Keratinocyte (primary cell): ENCODE data around the gene ADAT1. TPM values are rescaled to one million over a fixed set of nuclear protein-coding genes. Genes with fewer than 3 reads are reported as not detected.

Source experiments
- DNase-seq: peaks from one replicate; pipeline ENCODE4 v3.0.0-alpha.2; 2011; ENCODE audit warnings: low read depth, missing footprints, low spot score
- FAIRE-seq: peaks from 2 replicates; lab custom pipeline; 2011; peaks lifted over from hg19 to GRCh38; lab: Jason Lieb, UNC
- H2AFZ ChIP-seq: 2 replicates; pipeline ENCODE4 v1.6.0; 2012; ENCODE audit warnings: low read length, control low read depth, inconsistent platforms; ENCODE audit not compliant: control insufficient read depth
- H3K27ac ChIP-seq: 2 replicates; pipeline ENCODE4 v1.5.1; 2011; ENCODE audit warnings: low read length; ENCODE audit not compliant: control insufficient read depth, insufficient read depth
- H3K27me3 ChIP-seq: 3 replicates; pipeline ENCODE4 v1.6.0; 2011; ENCODE audit warnings: low read length; ENCODE audit not compliant: control insufficient read depth, insufficient read depth; ENCODE audit errors: extremely low read depth
- H3K36me3 ChIP-seq, 2 experiments: 2 replicates in 1 of 2; 3 replicates in 1 of 2; pipeline ENCODE4 v1.5.1; 2011; ENCODE audit warnings: low read length in 2 of 2, mild to moderate bottlenecking in 1 of 2; ENCODE audit not compliant: control insufficient read depth in 2 of 2, insufficient read depth in 2 of 2; ENCODE audit errors: extremely low read depth in 1 of 2
- H3K4me1 ChIP-seq: 3 replicates; pipeline ENCODE4 v1.5.1; 2011; ENCODE audit warnings: low read length; ENCODE audit not compliant: control insufficient read depth, insufficient read depth; ENCODE audit errors: extremely low read depth
- H3K4me2 ChIP-seq: 3 replicates; pipeline ENCODE4 v1.6.0; 2011; ENCODE audit warnings: low read depth, low read length; ENCODE audit not compliant: control insufficient read depth, insufficient read depth; ENCODE audit errors: extremely low read depth
- H3K4me3 ChIP-seq, 3 experiments: fragments of 200-600 bp in 1 of 3; sonication (generic) in 1 of 3; 2 replicates in 2 of 3; 3 replicates in 1 of 3; pipeline ENCODE4 v1.5.1; 2011 to 2016; ENCODE audit warnings: low read length in 3 of 3, mild to moderate bottlenecking in 3 of 3, control low read depth in 2 of 3, inconsistent platforms in 1 of 3, low read depth in 1 of 3, mixed read lengths in 1 of 3, mixed run types in 1 of 3, moderate library complexity in 1 of 3; ENCODE audit not compliant: control insufficient read depth in 2 of 3, insufficient read depth in 2 of 3; ENCODE audit errors: extremely low read depth in 1 of 3
- H3K79me2 ChIP-seq: 2 replicates; pipeline ENCODE4 v1.6.0; 2012; ENCODE audit warnings: low read length; ENCODE audit not compliant: control insufficient read depth, insufficient read depth
- H3K9ac ChIP-seq: 3 replicates; pipeline ENCODE4 v1.6.0; 2011; ENCODE audit warnings: low read length; ENCODE audit not compliant: control insufficient read depth, insufficient read depth; ENCODE audit errors: extremely low read depth
- H3K9me1 ChIP-seq: 3 replicates; pipeline ENCODE4 v1.6.0; 2011; ENCODE audit warnings: low read length; ENCODE audit not compliant: control insufficient read depth, insufficient read depth; ENCODE audit errors: extremely low read depth
- H3K9me3 ChIP-seq: 2 replicates; pipeline ENCODE4 v1.5.1; 2012; ENCODE audit warnings: low read depth, low read length; ENCODE audit not compliant: control insufficient read depth
- H4K20me1 ChIP-seq: 3 replicates; pipeline ENCODE4 v1.6.0; 2011; ENCODE audit warnings: low read length; ENCODE audit not compliant: control insufficient read depth, insufficient read depth; ENCODE audit errors: extremely low read depth
- EZH2 ChIP-seq: IDR thresholded peaks from one replicate; pipeline ENCODE4 v1.6.1; 2012; ENCODE audit warnings: inconsistent platforms, mild to moderate bottlenecking, low read length, moderate library complexity
- dilution Hi-C: fragments of 300-500 bp; cut with MboI; formaldehyde crosslinking; loops from one replicate; pipeline ENCODE4 v1.7.0; 2020; ENCODE audit warnings: low sequenced_read_pairs; ENCODE audit not compliant: extremely low pct_ligation_motif_present
- polyA plus RNA-seq, 5 experiments: library from polyadenylated mRNA; depleted of rRNA in 3 of 5; stranded (reverse) in 3 of 5; stranded (forward) in 1 of 5; unstranded in 1 of 5; fragments of >200 nt; gene quantifications; 1 replicate in 1 of 5; 2 replicates in 3 of 5; 3 replicates in 1 of 5; pipeline versions ENCODE4 v1.2.1 to v1.2.3, GENCODE V29; 2011 to 2012; ENCODE audit warnings: missing spikeins in 2 of 5, low read depth in 1 of 5, low replicate concordance in 1 of 5
- TF ChIP-seq, protein P1 (sequence below), 3 experiments: IDR thresholded peaks in 1 of 3; conservative IDR thresholded peaks in 1 of 3; optimal IDR thresholded peaks in 1 of 3; 2 replicates in 2 of 3; 3 replicates in 1 of 3; pipeline versions ENCODE3 to v1.5.1; 2011; ENCODE audit warnings: low read length in 3 of 3, mild to moderate bottlenecking in 3 of 3, moderate library complexity in 2 of 3, control low read depth in 1 of 3, inconsistent platforms in 1 of 3; ENCODE audit not compliant: insufficient read depth in 2 of 3; ENCODE audit errors: extremely low read depth in 1 of 3

The ADAT1 gene
- polyA plus RNA-seq, 1 donor (not counting 4 experiments of a cell fraction or from before 2014, with no cell fraction given) = 34.4 TPM

DNA sequence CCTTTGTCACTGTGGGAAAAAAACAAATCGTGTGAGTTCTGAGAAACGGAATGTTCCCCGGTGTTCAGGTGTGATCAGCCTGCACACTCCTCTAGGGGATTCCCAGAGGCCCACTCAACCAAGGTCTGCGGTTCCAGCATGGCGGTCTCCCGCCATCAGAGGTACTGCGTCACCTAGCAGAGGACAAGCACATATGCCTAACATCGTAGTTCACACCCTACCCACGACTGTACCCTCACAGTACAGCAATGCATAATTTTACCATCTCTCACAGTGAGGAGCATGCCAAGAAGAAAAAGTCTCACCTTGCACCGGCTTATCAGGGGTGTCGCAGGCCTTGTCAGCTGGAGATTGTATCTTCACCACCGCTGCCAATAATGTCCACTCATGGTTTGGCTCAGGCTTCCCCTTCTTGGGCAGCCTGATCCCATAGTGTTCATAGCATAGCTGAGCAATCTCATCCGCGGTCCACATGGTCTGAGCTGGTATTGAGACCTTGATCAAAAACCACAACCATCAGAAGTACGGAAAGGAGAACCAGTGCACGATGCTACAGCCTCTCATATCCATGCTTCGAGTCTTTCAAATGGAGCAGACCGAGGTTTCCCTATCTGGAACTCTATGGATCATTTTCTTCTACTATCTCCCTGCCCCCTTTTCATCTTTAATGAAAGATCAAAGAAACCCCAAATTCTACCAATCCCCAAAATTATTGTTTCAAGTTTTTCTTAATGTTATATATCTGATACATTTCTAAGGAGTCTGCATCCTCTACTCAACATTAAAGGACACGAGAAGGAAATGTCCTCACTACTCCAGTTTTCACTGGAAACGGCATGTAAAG is 2.5 kb downstream of the ADAT1 start:
- H3K36me3 ChIP-seq = peaks cover 13 to 27% of the 10 kb centered on the region in 2 experiments
- H3K9me1 ChIP-seq = no peaks in the 10 kb centered on the region
- no peak overlapping the region for H3K27ac ChIP-seq
- dilution Hi-C loops = no loop called here
- no peak overlapping the region for H3K9ac ChIP-seq
- H3K79me2 ChIP-seq = peaks cover 12% of the 10 kb centered on the region
- peak overlapping the region; percentile 6 for H3K4me2 ChIP-seq
- H3K27me3 ChIP-seq = no peaks in the 10 kb centered on the region
- peaks cover 7% of the 10 kb centered on the region for H3K4me1 ChIP-seq
- no peak for FAIRE-seq
- no peak overlapping the region for H3K4me3 ChIP-seq
- no peak overlapping the region for H2AFZ ChIP-seq
- no peaks in the 10 kb centered on the region for H4K20me1 ChIP-seq
- no peaks in the 10 kb centered on the region for H3K9me3 ChIP-seq
- DNase-seq = no peak
- TF ChIP-seq, protein P1, sequence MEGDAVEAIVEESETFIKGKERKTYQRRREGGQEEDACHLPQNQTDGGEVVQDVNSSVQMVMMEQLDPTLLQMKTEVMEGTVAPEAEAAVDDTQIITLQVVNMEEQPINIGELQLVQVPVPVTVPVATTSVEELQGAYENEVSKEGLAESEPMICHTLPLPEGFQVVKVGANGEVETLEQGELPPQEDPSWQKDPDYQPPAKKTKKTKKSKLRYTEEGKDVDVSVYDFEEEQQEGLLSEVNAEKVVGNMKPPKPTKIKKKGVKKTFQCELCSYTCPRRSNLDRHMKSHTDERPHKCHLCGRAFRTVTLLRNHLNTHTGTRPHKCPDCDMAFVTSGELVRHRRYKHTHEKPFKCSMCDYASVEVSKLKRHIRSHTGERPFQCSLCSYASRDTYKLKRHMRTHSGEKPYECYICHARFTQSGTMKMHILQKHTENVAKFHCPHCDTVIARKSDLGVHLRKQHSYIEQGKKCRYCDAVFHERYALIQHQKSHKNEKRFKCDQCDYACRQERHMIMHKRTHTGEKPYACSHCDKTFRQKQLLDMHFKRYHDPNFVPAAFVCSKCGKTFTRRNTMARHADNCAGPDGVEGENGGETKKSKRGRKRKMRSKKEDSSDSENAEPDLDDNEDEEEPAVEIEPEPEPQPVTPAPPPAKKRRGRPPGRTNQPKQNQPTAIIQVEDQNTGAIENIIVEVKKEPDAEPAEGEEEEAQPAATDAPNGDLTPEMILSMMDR (optimal IDR thresholded peaks at IDR 0.05 in 1 of 3, IDR thresholded peaks at IDR 0.05 in 1 of 3, conservative IDR thresholded peaks at IDR 0.05 in 1 of 3; ENCODE audit: extremely low read depth in 1 of 3, insufficient read depth in 2 of 3, low read length in 3 of 3) = no peak

DNA sequence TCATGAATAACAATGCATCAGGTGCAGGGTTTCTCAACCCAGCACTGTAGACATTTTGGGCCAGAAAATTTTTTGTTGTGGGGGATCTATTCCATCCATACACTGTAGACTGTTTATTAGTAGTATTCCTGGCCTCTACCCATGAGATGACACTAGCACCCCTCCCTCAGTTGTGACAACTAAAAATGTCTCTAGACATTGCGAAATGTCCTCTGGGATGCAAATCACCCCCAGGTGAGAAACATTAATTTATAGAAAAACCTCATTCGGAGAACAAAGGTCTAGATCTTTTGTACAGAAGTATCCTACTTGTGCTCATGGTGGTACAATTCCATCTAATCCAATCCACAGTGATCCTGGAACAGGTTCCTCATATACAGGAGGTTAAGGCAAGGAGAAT is 4.3 kb downstream of the ADAT1 start:
- FAIRE-seq = no peak
- dilution Hi-C loops = no loop called here
- H3K36me3 ChIP-seq = peaks cover 13 to 34% of the 10 kb centered on the region in 2 experiments

More for the DNA sequence above, 4.3 kb downstream of the ADAT1 start:
- no peak overlapping the region for H3K4me2 ChIP-seq
- no peak overlapping the region for H3K27ac ChIP-seq
- no peak overlapping the region for H3K9ac ChIP-seq
- no peak for DNase-seq
- H4K20me1 ChIP-seq = no peaks in the 10 kb centered on the region
- H3K27me3 ChIP-seq = no peaks in the 10 kb centered on the region
- H2AFZ ChIP-seq = no peak overlapping the region
- H3K9me1 ChIP-seq = no peaks in the 10 kb centered on the region
- H3K4me3 ChIP-seq = no peak overlapping the region
- peaks cover 12% of the 10 kb centered on the region for H3K79me2 ChIP-seq
- no peak for TF ChIP-seq EZH2
- TF ChIP-seq, protein P1 (optimal IDR thresholded peaks at IDR 0.05 in 1 of 3, IDR thresholded peaks at IDR 0.05 in 1 of 3, conservative IDR thresholded peaks at IDR 0.05 in 1 of 3; ENCODE audit: extremely low read depth in 1 of 3, insufficient read depth in 2 of 3, low read length in 3 of 3) = no peak
- peaks cover 16% of the 10 kb centered on the region for H3K4me1 ChIP-seq
- H3K9me3 ChIP-seq = no peaks in the 10 kb centered on the region
